Panc1 (cell line): ENCODE measurements around the gene SUCLG2. TPM values are rescaled to one million over a fixed set of nuclear protein-coding genes. Genes with fewer than 3 reads are reported as not detected.

ENCODE experiments used
- ATAC-seq: fragments of 200-7000 bp; cut with Tn5 transposase; 2 replicates; pipeline ENCODE4 v1.9.1; 2020; ENCODE audit warnings: mild to moderate bottlenecking, moderate library complexity
- BruUV-seq: library from RNA; stranded (reverse); fragments of 400-500 nt; replicated peaks from 2 replicates; lab custom pipeline; 2021; lab: Mats Ljungman, UMichigan
- CTCF ChIA-PET: fragments of 300-600 bp; sonication (Branson Sonifier 250); formaldehyde crosslinking; loops from one replicate; lab custom pipeline; 2022; ENCODE audit warnings: antibody characterized with exemption; lab: Charles Lee
- POLR2A ChIA-PET: fragments of 300-600 bp; sonication (Branson Sonifier 250); formaldehyde crosslinking; loops from one replicate; lab custom pipeline; 2022; ENCODE audit warnings: antibody characterized with exemption; lab: Charles Lee
- DNase-seq: peaks from one replicate; pipeline ENCODE4 v3.0.0-alpha.2; 2010; ENCODE audit warnings: low read depth, low spot score
- H3K27ac ChIP-seq: 2 replicates; pipeline ENCODE4 v1.5.1; 2011; ENCODE audit warnings: mild to moderate bottlenecking, low read length, inconsistent platforms
- H3K27me3 ChIP-seq: fragments of 200-500 bp; sonication (Bioruptor generic); 2 replicates; pipeline ENCODE4 v1.6.0; 2014; ENCODE audit warnings: low read length, inconsistent platforms; ENCODE audit not compliant: control insufficient read depth, insufficient read depth
- H3K36me3 ChIP-seq: fragments of 200-500 bp; sonication (Bioruptor generic); 2 replicates; pipeline ENCODE4 v1.5.1; 2014; ENCODE audit warnings: inconsistent platforms, mild to moderate bottlenecking, low read length, moderate library complexity; ENCODE audit not compliant: control insufficient read depth, insufficient read depth
- H3K4me1 ChIP-seq: 2 replicates; pipeline ENCODE4 v1.5.1; 2011; ENCODE audit warnings: inconsistent platforms, mild to moderate bottlenecking, low read length, moderate library complexity; ENCODE audit not compliant: control insufficient read depth, insufficient read depth
- H3K4me3 ChIP-seq, 2 experiments: 2 replicates each; pipeline ENCODE4 v1.5.1; 2011 to 2012; ENCODE audit warnings: low read depth in 2 of 2, low read length in 2 of 2, mild to moderate bottlenecking in 2 of 2, inconsistent platforms in 1 of 2, moderate library complexity in 1 of 2
- H3K9me3 ChIP-seq: fragments of 200-500 bp; sonication (Bioruptor generic); 2 replicates; pipeline ENCODE4 v1.5.1; 2014; ENCODE audit warnings: low read depth, mild to moderate bottlenecking, inconsistent platforms, low read length, moderate library complexity; ENCODE audit not compliant: control insufficient read depth, insufficient read depth
- POLR2AphosphoS5 ChIP-seq: IDR thresholded peaks from 2 replicates; pipeline ENCODE4 v1.6.1; 2012; ENCODE audit warnings: mild to moderate bottlenecking, low read depth, low read length, moderate library complexity
- SIN3A ChIP-seq: IDR thresholded peaks from 2 replicates; pipeline ENCODE4 v1.6.1; 2012; ENCODE audit warnings: low read depth, mild to moderate bottlenecking, low read length, moderate library complexity, borderline replicate concordance; ENCODE audit not compliant: insufficient read depth
- TCF7L2 ChIP-seq: IDR thresholded peaks from 2 replicates; pipeline ENCODE4 v1.6.1; 2011; ENCODE audit warnings: mild to moderate bottlenecking, low read depth, low read length, inconsistent platforms
- in situ Hi-C: cut with HindIII; loops from 2 replicates; pipeline ENCODE4 v1.10.0; 2016; ENCODE audit warnings: low sequenced_read_pairs, low pct_unique_long_range_greater_than_20kb
- intact Hi-C: fragments of 100-400 bp; cut with micrococcal nuclease; formaldehyde crosslinking; loops from one replicate; pipeline ENCODE4 v1.10.0; 2022; ENCODE audit not compliant: unreplicated experiment
- total RNA-seq: library from RNA; stranded (reverse); gene quantifications from one replicate; pipeline ENCODE4 v1.2.1, GENCODE V29; 2021; ENCODE audit not compliant: unreplicated experiment
- TF ChIP-seq, protein P1 (sequence below), 2 experiments: IDR thresholded peaks; 2 replicates each; pipeline ENCODE4 v1.6.1; 2011 to 2012; ENCODE audit warnings: low read depth in 2 of 2, control low read depth in 1 of 2, low read length in 1 of 2, mild to moderate bottlenecking in 1 of 2, moderate library complexity in 1 of 2; ENCODE audit not compliant: insufficient read depth in 1 of 2
- TF ChIP-seq, protein P2 (sequence below): fragments of 450-650 bp; IDR thresholded peaks from 2 replicates; pipeline ENCODE4 v1.5.1; 2017; ENCODE audit warnings: mild to moderate bottlenecking

The SUCLG2 gene
- total RNA-seq, 1 experiment from 2014 or later = 28.3 TPM

DNA sequence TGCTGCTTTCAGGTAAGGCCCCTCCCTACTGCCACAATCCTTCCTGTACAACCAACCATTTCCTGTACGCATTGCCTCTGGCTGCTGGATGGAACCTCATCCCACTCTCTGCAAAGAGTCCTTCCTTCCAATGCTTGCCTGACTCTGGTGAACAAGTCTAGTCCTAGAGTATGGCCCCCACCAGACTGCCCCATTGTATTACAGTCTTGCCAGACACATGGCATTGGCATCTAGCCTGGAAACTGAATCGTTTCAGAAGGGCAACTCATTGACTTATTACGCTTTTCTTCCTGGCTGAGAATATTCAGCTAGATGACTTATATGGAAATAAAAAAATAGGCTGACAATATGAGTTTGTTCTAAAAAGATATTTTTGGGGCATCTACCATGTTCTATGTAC, 170.3 kb downstream of the SUCLG2 start:
- ChIA-PET CTCF (no interaction called here), POLR2A (no interaction called here)
- BruUV-seq = no TSS peak
- Histone ChIP-seq H3K27ac (no peak overlapping the region), H3K27me3 (no peaks in the 10 kb centered on the region), H3K4me1 (no peaks in the 10 kb centered on the region), H3K36me3 (no peaks in the 10 kb centered on the region), H3K4me3 (no peak overlapping the region), H3K9me3 (no peaks in the 10 kb centered on the region)
- DNase-seq (no peak), ATAC-seq (no peak)
- in situ Hi-C loops (no loop called here), intact Hi-C loops (no loop called here)
- TF ChIP-seq, protein P1, sequence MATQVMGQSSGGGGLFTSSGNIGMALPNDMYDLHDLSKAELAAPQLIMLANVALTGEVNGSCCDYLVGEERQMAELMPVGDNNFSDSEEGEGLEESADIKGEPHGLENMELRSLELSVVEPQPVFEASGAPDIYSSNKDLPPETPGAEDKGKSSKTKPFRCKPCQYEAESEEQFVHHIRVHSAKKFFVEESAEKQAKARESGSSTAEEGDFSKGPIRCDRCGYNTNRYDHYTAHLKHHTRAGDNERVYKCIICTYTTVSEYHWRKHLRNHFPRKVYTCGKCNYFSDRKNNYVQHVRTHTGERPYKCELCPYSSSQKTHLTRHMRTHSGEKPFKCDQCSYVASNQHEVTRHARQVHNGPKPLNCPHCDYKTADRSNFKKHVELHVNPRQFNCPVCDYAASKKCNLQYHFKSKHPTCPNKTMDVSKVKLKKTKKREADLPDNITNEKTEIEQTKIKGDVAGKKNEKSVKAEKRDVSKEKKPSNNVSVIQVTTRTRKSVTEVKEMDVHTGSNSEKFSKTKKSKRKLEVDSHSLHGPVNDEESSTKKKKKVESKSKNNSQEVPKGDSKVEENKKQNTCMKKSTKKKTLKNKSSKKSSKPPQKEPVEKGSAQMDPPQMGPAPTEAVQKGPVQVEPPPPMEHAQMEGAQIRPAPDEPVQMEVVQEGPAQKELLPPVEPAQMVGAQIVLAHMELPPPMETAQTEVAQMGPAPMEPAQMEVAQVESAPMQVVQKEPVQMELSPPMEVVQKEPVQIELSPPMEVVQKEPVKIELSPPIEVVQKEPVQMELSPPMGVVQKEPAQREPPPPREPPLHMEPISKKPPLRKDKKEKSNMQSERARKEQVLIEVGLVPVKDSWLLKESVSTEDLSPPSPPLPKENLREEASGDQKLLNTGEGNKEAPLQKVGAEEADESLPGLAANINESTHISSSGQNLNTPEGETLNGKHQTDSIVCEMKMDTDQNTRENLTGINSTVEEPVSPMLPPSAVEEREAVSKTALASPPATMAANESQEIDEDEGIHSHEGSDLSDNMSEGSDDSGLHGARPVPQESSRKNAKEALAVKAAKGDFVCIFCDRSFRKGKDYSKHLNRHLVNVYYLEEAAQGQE (IDR thresholded peaks at IDR 0.05; ENCODE audit: insufficient read depth in 1 of 2, low read depth in 2 of 2, low read length in 1 of 2) = no peak
- no peak for TF ChIP-seq SIN3A
- no peak for TF ChIP-seq TCF7L2
- TF ChIP-seq, protein P2, sequence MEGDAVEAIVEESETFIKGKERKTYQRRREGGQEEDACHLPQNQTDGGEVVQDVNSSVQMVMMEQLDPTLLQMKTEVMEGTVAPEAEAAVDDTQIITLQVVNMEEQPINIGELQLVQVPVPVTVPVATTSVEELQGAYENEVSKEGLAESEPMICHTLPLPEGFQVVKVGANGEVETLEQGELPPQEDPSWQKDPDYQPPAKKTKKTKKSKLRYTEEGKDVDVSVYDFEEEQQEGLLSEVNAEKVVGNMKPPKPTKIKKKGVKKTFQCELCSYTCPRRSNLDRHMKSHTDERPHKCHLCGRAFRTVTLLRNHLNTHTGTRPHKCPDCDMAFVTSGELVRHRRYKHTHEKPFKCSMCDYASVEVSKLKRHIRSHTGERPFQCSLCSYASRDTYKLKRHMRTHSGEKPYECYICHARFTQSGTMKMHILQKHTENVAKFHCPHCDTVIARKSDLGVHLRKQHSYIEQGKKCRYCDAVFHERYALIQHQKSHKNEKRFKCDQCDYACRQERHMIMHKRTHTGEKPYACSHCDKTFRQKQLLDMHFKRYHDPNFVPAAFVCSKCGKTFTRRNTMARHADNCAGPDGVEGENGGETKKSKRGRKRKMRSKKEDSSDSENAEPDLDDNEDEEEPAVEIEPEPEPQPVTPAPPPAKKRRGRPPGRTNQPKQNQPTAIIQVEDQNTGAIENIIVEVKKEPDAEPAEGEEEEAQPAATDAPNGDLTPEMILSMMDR = no peak
- no peak for TF ChIP-seq POLR2AphosphoS5

DNA sequence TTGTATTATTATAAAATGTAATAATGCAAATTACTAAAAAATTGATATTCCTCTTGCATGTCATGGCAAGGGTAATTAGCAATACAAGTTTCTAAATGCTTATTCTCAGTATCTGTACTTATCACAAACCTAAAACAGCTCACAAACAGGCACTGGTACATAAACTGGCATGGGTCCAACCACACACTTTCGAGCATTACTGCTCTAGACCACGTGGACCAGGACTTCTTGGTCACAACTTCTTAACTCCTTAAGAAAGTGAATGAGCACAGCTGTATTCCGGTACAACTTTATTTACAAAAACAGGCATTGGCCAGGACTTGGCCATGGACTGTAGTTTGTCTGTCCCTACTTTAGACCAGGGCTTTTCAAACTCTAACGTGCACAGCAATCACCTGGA, 173.3 kb downstream of the SUCLG2 start:
- intact Hi-C loops = no loop called here
- Histone ChIP-seq H3K9me3 (no peaks in the 10 kb centered on the region), H3K4me3 (no peak overlapping the region), H3K27ac (no peak overlapping the region), H3K36me3 (no peaks in the 10 kb centered on the region), H3K4me1 (no peaks in the 10 kb centered on the region), H3K27me3 (no peaks in the 10 kb centered on the region)
- in situ Hi-C loops = no loop called here
- DNase-seq (no peak), ATAC-seq (no peak)
- POLR2A ChIA-PET = no interaction called here
- no TSS peak for BruUV-seq
- TF ChIP-seq, protein P2 = no peak
- no peak for TF ChIP-seq POLR2AphosphoS5
- CTCF ChIA-PET = no interaction called here
